HG03135 (cell line): ENCODE data around the gene SH3RF1.
"Not testable (repeated sequence)": the region's sequence is repeated elsewhere in the genome, so short reads cannot be mapped to it uniquely, and the experiment has no call there.

Experiments
- ATAC-seq: cut with Tn5 transposase; IDR thresholded peaks from one replicate; pipeline ENCODE4 v1.9.1; 2021; ENCODE audit warnings: mild to moderate bottlenecking, moderate library complexity; ENCODE audit not compliant: unreplicated experiment

SH3RF1 gene

GRCh38 chr4:169270810-169271691 lies at the start of gene SH3RF1:
SH3RF1 (minus strand) TSS chr4:169270956; CDS start chr4:169269212, 1,744 bp downstream.
- peak; percentile 51 for ATAC-seq

GRCh38 chr4:169315530-169316343 lies 45.0 kb upstream of the SH3RF1 start:
- ATAC-seq: no peak

GRCh38 chr4:169314906-169315305 lies 44.1 kb upstream of the SH3RF1 start:
- ATAC-seq: no peak

- no peak for ATAC-seq
Observed at GRCh38 chr4:169313732-169314131, 43.0 kb upstream of the SH3RF1 start.

- ATAC-seq: no peak
Observed at GRCh38 chr4:169312690-169313422, 42.1 kb upstream of the SH3RF1 start.

GRCh38 chr4:169311643-169312365 lies 41.0 kb upstream of the SH3RF1 start:
- ATAC-seq: no peak

GRCh38 chr4:169309326-169309967 lies 38.7 kb upstream of the SH3RF1 start:
- no peak for ATAC-seq

GRCh38 chr4:169307576-169307975 lies 36.8 kb upstream of the SH3RF1 start:
- ATAC-seq: no peak

GRCh38 chr4:169305651-169306050 lies 34.9 kb upstream of the SH3RF1 start:
- no peak for ATAC-seq

GRCh38 chr4:169305173-169305572 lies 34.4 kb upstream of the SH3RF1 start:
- no peak for ATAC-seq

- no peak for ATAC-seq
Observed at GRCh38 chr4:169295822-169296221, 25.1 kb upstream of the SH3RF1 start.

- ATAC-seq: peak; percentile 82
Observed at GRCh38 chr4:169293343-169294176, 22.8 kb upstream of the SH3RF1 start.

- not testable (repeated sequence) for ATAC-seq
Observed at GRCh38 chr4:169287983-169288382, 17.2 kb upstream of the SH3RF1 start.

GRCh38 chr4:169286562-169287301 lies 16.0 kb upstream of the SH3RF1 start:
- peak; percentile 59 for ATAC-seq

GRCh38 chr4:169283114-169283509 lies 12.4 kb upstream of the SH3RF1 start:
- no peak for ATAC-seq

GRCh38 chr4:169282429-169283113 lies 11.8 kb upstream of the SH3RF1 start:
- ATAC-seq: no peak

GRCh38 chr4:169279108-169279507 lies 8.4 kb upstream of the SH3RF1 start:
- no peak for ATAC-seq

GRCh38 chr4:169278624-169279023 lies 7.9 kb upstream of the SH3RF1 start:
- no peak for ATAC-seq
